Cardiac muscle cell (in vitro differentiated cells and primary cell): ENCODE results near the gene NUCKS1. TPM values are rescaled to one million over a fixed set of nuclear protein-coding genes. Genes with fewer than 3 reads are reported as not detected.
A peak's percentile ranks its signal among the peaks of the same experiment; 100 is the strongest.

ENCODE experiments used
- DNase-seq, 2 donors: peaks; one replicate each; pipeline versions ENCODE4 v3.0.0 to v3.0.0-alpha.2; 2010 to 2017; ENCODE audit warnings: low read depth in 1 of 2, low spot score in 1 of 2
- H3K27ac ChIP-seq: fragments of 200-600 bp; sonication (generic); 2 replicates; pipeline ENCODE4 v1.5.1; 2016
- H3K27me3 ChIP-seq: fragments of 200-600 bp; sonication (generic); 2 replicates; pipeline ENCODE4 v1.6.0; 2016; ENCODE audit warnings: control low read depth
- H3K36me3 ChIP-seq: fragments of 200-600 bp; sonication (generic); 2 replicates; pipeline ENCODE4 v1.5.1; 2016; ENCODE audit warnings: control low read depth
- H3K4me1 ChIP-seq: fragments of 200-600 bp; sonication (generic); 2 replicates; pipeline ENCODE4 v1.8.1; 2017; ENCODE audit warnings: low read depth, mild to moderate bottlenecking, mixed run types
- H3K4me3 ChIP-seq: fragments of 200-600 bp; sonication (generic); 2 replicates; pipeline ENCODE4 v1.5.1; 2016; ENCODE audit warnings: mild to moderate bottlenecking
- H3K9me3 ChIP-seq: fragments of 200-600 bp; sonication (generic); 2 replicates; pipeline ENCODE4 v1.5.1; 2017; ENCODE audit warnings: low read depth, mild to moderate bottlenecking, control low read depth
- polyA plus RNA-seq: library from polyadenylated mRNA; unstranded; fragments of >200 nt; fragmentation: Nextera tagmentation; extraction: Ambion mirVana; gene quantifications from 2 replicates; pipeline ENCODE4 v1.2.1, GENCODE V29; 2016
- total RNA-seq: library from RNA; depleted of rRNA; stranded (reverse); fragments of >200 nt; gene quantifications from 2 replicates; pipeline ENCODE4 v1.2.3, GENCODE V29; 2016
- TF ChIP-seq, protein P1 (sequence below): IDR thresholded peaks from 2 replicates; pipeline ENCODE4 v1.5.1; 2012; ENCODE audit warnings: low read depth, mild to moderate bottlenecking, low read length

NUCKS1 gene
- total and polyA plus RNA-seq, 2 experiments from 2014 or later = 47.0 to 175 TPM

DNA sequence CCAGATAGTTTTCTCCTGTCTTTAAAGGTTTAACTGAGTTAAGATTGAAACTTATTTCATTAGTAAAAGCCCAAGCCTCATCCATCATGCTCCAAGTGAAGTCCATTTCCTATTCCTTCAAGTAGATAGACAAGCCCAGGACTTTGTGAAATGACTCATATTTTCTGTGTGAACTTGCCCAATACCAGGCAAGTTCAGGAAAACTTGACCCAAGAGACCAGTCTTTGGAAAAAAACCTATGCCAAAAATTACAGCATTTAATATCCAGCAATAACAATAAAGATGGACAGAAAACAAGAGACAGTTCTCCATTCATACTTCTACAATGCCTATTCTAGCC is 25.7 kb upstream of the NUCKS1 start:
- Histone ChIP-seq H3K4me3 (no peak overlapping the region), H3K9me3 (no peaks in the 10 kb centered on the region), H3K27me3 (peaks cover 31% of the 10 kb centered on the region), H3K27ac (no peak overlapping the region), H3K36me3 (no peaks in the 10 kb centered on the region), H3K4me1 (no peaks in the 10 kb centered on the region)
- TF ChIP-seq, protein P1, sequence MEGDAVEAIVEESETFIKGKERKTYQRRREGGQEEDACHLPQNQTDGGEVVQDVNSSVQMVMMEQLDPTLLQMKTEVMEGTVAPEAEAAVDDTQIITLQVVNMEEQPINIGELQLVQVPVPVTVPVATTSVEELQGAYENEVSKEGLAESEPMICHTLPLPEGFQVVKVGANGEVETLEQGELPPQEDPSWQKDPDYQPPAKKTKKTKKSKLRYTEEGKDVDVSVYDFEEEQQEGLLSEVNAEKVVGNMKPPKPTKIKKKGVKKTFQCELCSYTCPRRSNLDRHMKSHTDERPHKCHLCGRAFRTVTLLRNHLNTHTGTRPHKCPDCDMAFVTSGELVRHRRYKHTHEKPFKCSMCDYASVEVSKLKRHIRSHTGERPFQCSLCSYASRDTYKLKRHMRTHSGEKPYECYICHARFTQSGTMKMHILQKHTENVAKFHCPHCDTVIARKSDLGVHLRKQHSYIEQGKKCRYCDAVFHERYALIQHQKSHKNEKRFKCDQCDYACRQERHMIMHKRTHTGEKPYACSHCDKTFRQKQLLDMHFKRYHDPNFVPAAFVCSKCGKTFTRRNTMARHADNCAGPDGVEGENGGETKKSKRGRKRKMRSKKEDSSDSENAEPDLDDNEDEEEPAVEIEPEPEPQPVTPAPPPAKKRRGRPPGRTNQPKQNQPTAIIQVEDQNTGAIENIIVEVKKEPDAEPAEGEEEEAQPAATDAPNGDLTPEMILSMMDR = no peak
- DNase-seq = peak in 1 of 2 donors; percentile 87

DNA sequence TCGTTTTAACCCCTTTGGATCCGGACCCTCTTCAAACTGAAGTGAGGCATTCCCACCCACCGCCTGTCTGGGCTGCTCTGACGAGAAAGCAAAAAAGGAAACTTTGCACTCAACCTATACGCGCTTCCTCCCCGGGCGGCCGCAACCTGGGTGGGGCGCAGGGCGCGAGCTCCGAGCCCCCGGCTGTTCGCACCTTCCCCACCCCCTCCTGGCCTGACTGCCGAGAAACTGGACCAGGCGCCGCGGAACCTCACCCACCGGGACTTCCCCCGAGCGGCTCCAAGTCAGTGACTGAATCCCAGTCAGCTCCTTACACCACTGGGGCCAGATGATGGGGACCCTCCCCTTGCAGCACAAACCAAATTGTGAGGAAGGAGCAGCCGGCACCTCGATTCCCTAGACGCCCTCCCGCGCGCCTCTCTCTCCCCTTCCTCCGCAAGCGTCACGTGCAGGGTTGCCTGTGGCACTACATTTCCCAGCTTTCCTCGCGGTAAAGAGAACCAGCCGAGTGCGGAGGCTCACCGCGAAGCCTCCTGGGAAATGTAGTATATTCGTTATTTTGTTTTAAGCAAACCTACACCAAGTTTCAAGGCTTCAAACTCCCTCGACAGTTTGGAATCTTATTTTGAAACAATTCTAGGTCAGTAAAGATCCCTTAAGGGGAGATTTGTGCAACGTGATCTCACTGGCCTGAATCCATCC is 25.2 kb upstream of the NUCKS1 start, which contains the start of gene RAB29:
RAB29 (minus strand) TSS at position 468 of the 702 bp plus-strand sequence. CDS start 526 bp downstream, outside the sequence.
- H3K4me3 ChIP-seq = peak within 1 kb of the TSS; percentile 63
- TF ChIP-seq, protein P1 = no peak
- H3K27me3 ChIP-seq = peaks cover 31% of the 10 kb centered on the region
- H3K9me3 ChIP-seq = no peaks in the 10 kb centered on the region
- H3K4me1 ChIP-seq = no peaks in the 10 kb centered on the region
- no peaks in the 10 kb centered on the region for H3K36me3 ChIP-seq
- H3K27ac ChIP-seq = no peak within 1 kb of the TSS
- peak; percentile 85 to 90 for DNase-seq

DNA sequence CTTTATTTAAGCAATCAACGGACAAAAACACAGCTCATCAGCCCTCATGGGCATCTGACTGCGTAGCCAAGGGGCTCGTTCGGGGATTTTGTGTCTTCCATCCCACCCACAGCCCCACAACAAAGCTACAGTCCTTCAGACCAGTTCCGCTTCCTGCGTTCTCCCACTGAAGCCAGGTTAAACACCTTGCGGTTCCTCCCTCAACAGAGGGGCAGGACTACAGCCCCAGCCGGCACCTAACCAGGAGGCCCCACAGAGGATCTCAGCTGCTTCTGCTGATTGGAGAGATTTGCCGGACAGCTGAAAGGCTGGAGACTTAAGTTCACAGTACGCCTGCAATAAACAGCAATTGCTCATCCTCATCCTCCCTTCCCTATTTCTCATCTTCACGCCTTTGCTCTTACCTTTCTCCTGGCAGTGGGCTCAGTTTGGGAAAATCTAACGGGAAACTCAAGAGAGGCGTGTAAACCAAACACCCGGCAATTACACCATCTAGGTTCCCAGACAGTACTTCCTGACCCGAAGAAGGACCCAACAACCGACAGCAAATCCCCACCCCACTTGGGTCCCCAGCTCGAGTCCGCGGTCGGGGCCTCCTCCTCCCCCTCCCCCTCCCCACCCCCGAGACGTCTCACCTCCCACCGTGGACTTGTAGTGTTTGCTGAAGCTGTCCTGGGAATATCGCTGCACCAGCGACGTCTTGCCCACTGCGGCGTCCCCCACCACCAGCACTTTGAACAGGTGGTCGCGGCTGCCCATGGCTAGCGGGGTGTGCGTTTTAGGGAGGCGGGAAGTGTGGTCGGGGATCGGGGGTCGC is 24.4 kb upstream of the NUCKS1 start:
- Histone ChIP-seq H3K27ac (no peak overlapping the region), H3K36me3 (no peaks in the 10 kb centered on the region), H3K4me3 (peak overlapping the region; percentile 63), H3K27me3 (peaks cover 31% of the 10 kb centered on the region), H3K9me3 (no peaks in the 10 kb centered on the region), H3K4me1 (no peaks in the 10 kb centered on the region)
- DNase-seq = peak; percentile 5 to 15
- TF ChIP-seq, protein P1 = no peak

DNA sequence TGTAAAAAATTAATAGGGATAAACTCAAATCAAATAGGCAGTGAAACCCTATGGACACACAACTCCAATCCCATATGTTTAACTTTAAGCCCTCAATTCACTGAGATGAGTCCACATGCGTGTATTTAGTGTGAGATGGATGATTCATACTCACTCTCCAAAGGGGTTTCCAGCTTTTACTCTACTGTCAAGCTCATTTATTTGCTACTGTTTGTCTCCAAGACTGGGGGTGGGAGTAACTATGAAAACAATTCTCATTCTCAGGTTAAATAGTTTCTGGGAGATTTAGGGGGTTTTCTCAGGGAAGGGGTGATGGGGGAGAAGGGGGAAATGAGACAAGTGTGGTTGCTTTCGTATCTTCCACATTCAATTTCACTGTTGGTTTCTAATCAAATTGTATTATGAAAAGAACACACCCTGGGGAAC is 22.6 kb upstream of the NUCKS1 start:
- no peak for DNase-seq
- Histone ChIP-seq H3K9me3 (no peaks in the 10 kb centered on the region), H3K36me3 (no peaks in the 10 kb centered on the region), H3K27ac (no peak overlapping the region), H3K4me3 (no peak overlapping the region), H3K27me3 (peaks cover 31% of the 10 kb centered on the region), H3K4me1 (no peaks in the 10 kb centered on the region)
- TF ChIP-seq, protein P1 = no peak

DNA sequence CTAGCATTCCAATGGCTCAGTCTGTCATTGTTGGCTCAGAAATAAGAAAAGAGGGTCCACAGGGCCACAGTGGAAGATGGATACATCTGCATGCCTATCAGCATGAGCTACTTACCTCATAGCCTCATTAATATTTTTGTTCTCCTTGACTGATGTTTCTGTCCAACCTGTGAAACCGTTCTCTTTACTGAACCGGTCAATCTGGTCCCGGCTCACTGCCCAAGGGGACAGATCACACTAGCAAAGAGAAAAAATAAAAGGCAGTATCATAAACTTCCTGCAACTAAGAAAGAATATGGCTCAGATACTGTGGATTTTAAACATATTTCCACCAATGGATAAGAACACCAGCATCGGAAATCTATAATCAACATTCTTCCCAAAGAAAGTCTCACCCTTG is 20.6 kb upstream of the NUCKS1 start:
- Histone ChIP-seq H3K4me1 (no peaks in the 10 kb centered on the region), H3K9me3 (no peaks in the 10 kb centered on the region), H3K36me3 (no peaks in the 10 kb centered on the region), H3K27ac (no peak overlapping the region), H3K27me3 (peaks cover 31% of the 10 kb centered on the region), H3K4me3 (no peak overlapping the region)
- TF ChIP-seq, protein P1 = no peak
- DNase-seq = no peak
